ENCODE results near the gene ANKRD55. TPM values are rescaled to one million over a fixed set of nuclear protein-coding genes. Genes with fewer than 3 reads are reported as not detected.

Gene ANKRD55
- total and polyA plus RNA-seq, 2 of the 8 experiments (the other 6 are each of a cell fraction or from before 2014, with no cell fraction given) = not detected

- TF ChIP-seq ASH2L (IDR thresholded peaks at IDR 0.05; ENCODE audit: low read length) = no peak
- no peak for TF ChIP-seq NANOG (IDR thresholded peaks at IDR 0.05; ENCODE audit: insufficient read depth, low read depth, low read length, poor library complexity, severe bottlenecking)
- no peak for TF ChIP-seq FOSL1 (IDR thresholded peaks at IDR 0.05; ENCODE audit: insufficient read depth, low read depth, low read length)
- TF ChIP-seq JUN (IDR thresholded peaks at IDR 0.05; ENCODE audit: low read depth, low read length) = no peak
- no peak for TF ChIP-seq BCL11A (IDR thresholded peaks at IDR 0.05; ENCODE audit: low read depth in 2 of 2, low read length in 2 of 2)
- TF ChIP-seq ZNF274 (IDR thresholded peaks at IDR 0.05; ENCODE audit: borderline replicate concordance, extremely low read depth, low read length) = no peak
- TF ChIP-seq CTCF (IDR thresholded peaks at IDR 0.05; ENCODE audit: control extremely low read depth in 1 of 3, insufficient read depth in 1 of 3, low read depth in 1 of 3, low read length in 3 of 3) = no peak
- no peak for TF ChIP-seq CHD1 (IDR thresholded peaks at IDR 0.05; ENCODE audit: low read depth, low read length)
- no peak for TF ChIP-seq GTF2F1 (IDR thresholded peaks at IDR 0.05; ENCODE audit: borderline replicate concordance, low read depth, low read length)
- TF ChIP-seq CREB1 (IDR thresholded peaks at IDR 0.05) = no peak
- TF ChIP-seq POLR2AphosphoS5 (IDR thresholded peaks at IDR 0.05; ENCODE audit: low read depth, low read length) = no peak
- no peak overlapping the region for H3K14ac ChIP-seq (ENCODE audit: insufficient read length)
- H3K18ac ChIP-seq (ENCODE audit: extremely low read depth, low read length) = no peak overlapping the region
- H3K4me1 ChIP-seq (replicated peaks in 1 of 4; ENCODE audit: control insufficient read depth in 3 of 4, insufficient read depth in 4 of 4, low read length in 3 of 4) = no peaks in the 10 kb centered on the region
- WGBS, 2 experiments (ENCODE audit: extremely low coverage in 1 of 2, insufficient coverage in 1 of 2, insufficient read length in 1 of 2, insufficient replicate concordance in 2 of 2, low coverage in 1 of 2, low lambda C conversion rate in 2 of 2, missing lambda C conversion rate in 1 of 2) = 90% methylated on average over 2 of the region's 2 CpGs; no CpG with 5 or more reads in 1 of the 2 experiments
- H2BK120ac ChIP-seq (replicated peaks; ENCODE audit: low read depth, low read length) = no peak overlapping the region
- H3K36me3 ChIP-seq (ENCODE audit: control insufficient read depth in 2 of 4, insufficient read depth in 4 of 4, low read length in 3 of 4) = no peaks in the 10 kb centered on the region
- no peak overlapping the region for H3K56ac ChIP-seq (replicated peaks; ENCODE audit: insufficient read length, low read depth, low read length)
- H3K9ac ChIP-seq (replicated peaks in 1 of 4; ENCODE audit: extremely low read depth in 1 of 4, low read depth in 3 of 4, low read length in 3 of 4) = no peak overlapping the region
- CTCF ChIA-PET (ENCODE audit: partially characterized antibody) = interaction anchor here (0.6 kb wide), 1 partner anchor 19 kb away, joined by 4 read pairs; no protein-coding TSS in a partner anchor
- peaks cover 0 to 8% of the 10 kb centered on the region in 2 experiments; a peak in 1 of 4 replicates for H3K9me3 ChIP-seq (ENCODE audit: insufficient read depth in 2 of 2, low read depth in 1 of 2, low read length in 1 of 2)
- no peaks in the 10 kb centered on the region for H3K23me2 ChIP-seq (ENCODE audit: low read depth, low read length)
- H3K79me2 ChIP-seq (ENCODE audit: control insufficient read depth in 1 of 2, insufficient read depth in 2 of 2, low read length in 2 of 2) = no peaks in the 10 kb centered on the region
- no peak overlapping the region for H4K5ac ChIP-seq (ENCODE audit: insufficient read length, low read depth, low read length)
- H3K4me3 ChIP-seq (ENCODE audit: extremely low read depth in 1 of 4, insufficient read depth in 2 of 4, low read depth in 3 of 4, low read length in 4 of 4) = no peak overlapping the region
- H2BK20ac ChIP-seq (ENCODE audit: low read length) = no peak overlapping the region
- H3K4ac ChIP-seq (replicated peaks; ENCODE audit: insufficient read length, low read depth, low read length) = no peak overlapping the region
- H3K27ac ChIP-seq (ENCODE audit: low read depth, low read length) = no peak overlapping the region
- no peaks in the 10 kb centered on the region for H4K20me1 ChIP-seq (replicated peaks in 1 of 2; ENCODE audit: control insufficient read depth in 1 of 2, insufficient read depth in 2 of 2, low read length in 2 of 2)
- H2BK12ac ChIP-seq (ENCODE audit: low read depth, low read length) = no peak overlapping the region
- no peak overlapping the region for H2BK5ac ChIP-seq (ENCODE audit: low read depth, low read length)
- FAIRE-seq = no peak
- H3K4me2 ChIP-seq (ENCODE audit: insufficient read depth in 1 of 2, low read depth in 2 of 2, low read length in 2 of 2) = no peak overlapping the region
- no peak overlapping the region for H2AFZ ChIP-seq (ENCODE audit: low read length)
- POLR2A ChIA-PET (ENCODE audit: partially characterized antibody) = no interaction called here
- no peak overlapping the region for H2AK5ac ChIP-seq (ENCODE audit: low read depth, low read length)
- H3K27me3 ChIP-seq (replicated peaks in 1 of 4; ENCODE audit: control insufficient read depth in 3 of 4, extremely low read depth in 1 of 4, insufficient read depth in 3 of 4, low read length in 3 of 4) = no peaks in the 10 kb centered on the region
- no peaks in the 10 kb centered on the region for H3K79me1 ChIP-seq (ENCODE audit: low read depth, low read length)
- no peak overlapping the region for H3K23ac ChIP-seq (ENCODE audit: insufficient read length)
- H4K8ac ChIP-seq (ENCODE audit: extremely low read depth, insufficient read depth, low read length) = no peak overlapping the region
- H2BK15ac ChIP-seq (ENCODE audit: low read length) = no peak overlapping the region
- no peak for DNase-seq (ENCODE audit: low read depth in 1 of 2, low spot score in 2 of 2)
- H4K91ac ChIP-seq (replicated peaks; ENCODE audit: insufficient read length, low read length) = no peak overlapping the region
Measured at GRCh38 chr5:56259002-56259511, 25.9 kb upstream of the ANKRD55 start.
